Mesothelial cell of epicardium (in vitro differentiated cells): ENCODE data around the gene ATP23. TPM values are rescaled to one million over a fixed set of nuclear protein-coding genes. Genes with fewer than 3 reads are reported as not detected.

Source experiments
- DNase-seq, 2 experiments: peaks; one replicate each; pipeline ENCODE4 v3.0.0; 2021; ENCODE audit warnings: low spot score in 2 of 2; ENCODE audit not compliant: unreplicated experiment in 2 of 2
- H3K27ac Mint-ChIP-seq: 2 replicates; pipeline ENCODE4 v1.8.0; 2021; ENCODE audit warnings: mixed read lengths
- H3K27me3 Mint-ChIP-seq: 2 replicates; pipeline ENCODE4 v1.8.0; 2021; ENCODE audit warnings: low read depth, mixed read lengths
- H3K36me3 Mint-ChIP-seq: 2 replicates; pipeline ENCODE4 v1.8.0; 2021; ENCODE audit warnings: mixed read lengths
- H3K4me1 Mint-ChIP-seq: 2 replicates; pipeline ENCODE4 v1.8.0; 2021; ENCODE audit warnings: mixed read lengths
- H3K4me3 Mint-ChIP-seq: 2 replicates; pipeline ENCODE4 v1.8.0; 2021; ENCODE audit warnings: mild to moderate bottlenecking, moderate library complexity, mixed read lengths
- H3K9me3 Mint-ChIP-seq: 2 replicates; pipeline ENCODE4 v1.8.0; 2021; ENCODE audit warnings: mixed read lengths
- total RNA-seq: library from RNA; stranded (reverse); gene quantifications from 3 replicates; pipeline ENCODE4 v1.2.1, GENCODE V29; 2021
- TF ChIP-seq, protein P1 (sequence below): fragments of 200-600 bp; sonication (generic); IDR thresholded peaks from one replicate; pipeline ENCODE4 v1.5.0; 2021; ENCODE audit warnings: antibody characterized with exemption; ENCODE audit not compliant: unreplicated experiment

ATP23 gene
- total RNA-seq, 1 donor from 2014 or later = 5.5 TPM

DNA sequence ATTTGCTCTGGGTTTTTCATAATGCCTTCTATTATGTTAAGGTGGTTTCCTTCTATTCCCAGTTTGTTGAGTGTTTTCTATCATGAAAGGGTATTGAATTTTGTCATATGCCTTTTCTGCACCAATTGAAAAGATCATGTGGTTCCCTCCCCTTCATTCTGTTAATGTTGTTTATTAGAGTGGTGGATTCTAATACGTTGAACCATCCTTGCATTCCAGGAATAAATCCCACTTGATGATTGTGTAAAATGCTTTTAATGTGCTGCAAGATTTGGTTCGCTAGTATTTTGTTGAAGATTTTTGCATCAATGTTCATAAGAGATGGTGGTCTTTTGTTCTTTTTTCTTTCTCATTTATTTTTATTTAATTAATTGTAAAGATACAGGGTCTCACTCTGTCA lies 55.2 kb downstream of the ATP23 start:
- H3K9me3 Mint-ChIP-seq = peaks cover 41% of the 10 kb centered on the region
- TF ChIP-seq, protein P1, sequence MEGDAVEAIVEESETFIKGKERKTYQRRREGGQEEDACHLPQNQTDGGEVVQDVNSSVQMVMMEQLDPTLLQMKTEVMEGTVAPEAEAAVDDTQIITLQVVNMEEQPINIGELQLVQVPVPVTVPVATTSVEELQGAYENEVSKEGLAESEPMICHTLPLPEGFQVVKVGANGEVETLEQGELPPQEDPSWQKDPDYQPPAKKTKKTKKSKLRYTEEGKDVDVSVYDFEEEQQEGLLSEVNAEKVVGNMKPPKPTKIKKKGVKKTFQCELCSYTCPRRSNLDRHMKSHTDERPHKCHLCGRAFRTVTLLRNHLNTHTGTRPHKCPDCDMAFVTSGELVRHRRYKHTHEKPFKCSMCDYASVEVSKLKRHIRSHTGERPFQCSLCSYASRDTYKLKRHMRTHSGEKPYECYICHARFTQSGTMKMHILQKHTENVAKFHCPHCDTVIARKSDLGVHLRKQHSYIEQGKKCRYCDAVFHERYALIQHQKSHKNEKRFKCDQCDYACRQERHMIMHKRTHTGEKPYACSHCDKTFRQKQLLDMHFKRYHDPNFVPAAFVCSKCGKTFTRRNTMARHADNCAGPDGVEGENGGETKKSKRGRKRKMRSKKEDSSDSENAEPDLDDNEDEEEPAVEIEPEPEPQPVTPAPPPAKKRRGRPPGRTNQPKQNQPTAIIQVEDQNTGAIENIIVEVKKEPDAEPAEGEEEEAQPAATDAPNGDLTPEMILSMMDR = no peak

DNA sequence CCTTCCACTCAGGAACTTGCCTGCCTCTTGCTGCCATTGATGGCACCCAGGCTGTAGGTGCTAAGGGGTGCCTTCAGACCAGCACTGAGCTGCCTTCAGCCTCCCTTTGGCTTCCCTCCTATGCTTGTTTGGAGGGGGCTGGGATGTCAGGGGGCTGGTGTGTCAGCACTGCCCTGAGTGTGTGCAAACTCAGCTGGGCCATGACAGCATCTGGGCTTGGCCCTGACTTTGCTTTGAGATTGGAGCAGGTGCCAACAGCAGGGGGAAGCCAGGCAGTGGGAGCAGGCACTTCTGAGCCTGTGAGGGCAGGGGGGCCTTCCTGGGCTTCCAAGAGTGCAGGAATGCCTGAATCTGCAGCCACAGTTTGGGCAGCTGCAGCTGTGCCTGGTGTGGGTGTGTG lies 56.9 kb downstream of the ATP23 start:
- Mint-ChIP-seq H3K4me1 (no peaks in the 10 kb centered on the region), H3K27me3 (no peaks in the 10 kb centered on the region), H3K9me3 (peaks cover 52% of the 10 kb centered on the region), H3K27ac (no peak overlapping the region), H3K36me3 (no peaks in the 10 kb centered on the region), H3K4me3 (no peak overlapping the region)
- TF ChIP-seq, protein P1 = no peak
- DNase-seq = no peak

More for the DNA sequence above, 55.2 kb downstream of the ATP23 start:
- no peak for DNase-seq
- no peaks in the 10 kb centered on the region for H3K36me3 Mint-ChIP-seq
- H3K4me1 Mint-ChIP-seq = no peaks in the 10 kb centered on the region
- no peak overlapping the region for H3K4me3 Mint-ChIP-seq
- no peaks in the 10 kb centered on the region for H3K27me3 Mint-ChIP-seq
- no peak overlapping the region for H3K27ac Mint-ChIP-seq

DNA sequence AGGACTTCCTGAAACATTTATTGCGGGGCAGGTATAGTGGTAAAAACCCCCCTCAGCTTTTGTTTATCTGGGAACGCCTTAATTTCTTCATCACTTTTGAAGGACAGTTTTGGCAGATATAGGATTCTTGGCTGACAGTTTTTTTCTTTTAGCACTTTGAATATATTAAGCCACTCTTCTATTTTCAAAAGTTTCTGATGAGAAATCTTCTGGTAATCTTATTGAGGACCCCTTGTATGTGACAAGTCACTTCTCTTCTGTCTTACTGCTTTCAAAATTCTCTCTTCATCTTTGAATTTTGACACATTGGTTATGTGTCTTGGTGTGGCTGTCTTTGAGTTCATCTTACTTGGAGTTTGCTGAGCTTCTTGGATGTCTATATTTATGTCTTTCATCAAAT lies 59.1 kb downstream of the ATP23 start:
- no peaks in the 10 kb centered on the region for H3K27me3 Mint-ChIP-seq
- H3K4me3 Mint-ChIP-seq = no peak overlapping the region
- no peaks in the 10 kb centered on the region for H3K36me3 Mint-ChIP-seq
- TF ChIP-seq, protein P1 = no peak
- H3K27ac Mint-ChIP-seq = no peak overlapping the region
- H3K9me3 Mint-ChIP-seq = peaks cover 52% of the 10 kb centered on the region
- H3K4me1 Mint-ChIP-seq = no peaks in the 10 kb centered on the region
- DNase-seq = no peak

DNA sequence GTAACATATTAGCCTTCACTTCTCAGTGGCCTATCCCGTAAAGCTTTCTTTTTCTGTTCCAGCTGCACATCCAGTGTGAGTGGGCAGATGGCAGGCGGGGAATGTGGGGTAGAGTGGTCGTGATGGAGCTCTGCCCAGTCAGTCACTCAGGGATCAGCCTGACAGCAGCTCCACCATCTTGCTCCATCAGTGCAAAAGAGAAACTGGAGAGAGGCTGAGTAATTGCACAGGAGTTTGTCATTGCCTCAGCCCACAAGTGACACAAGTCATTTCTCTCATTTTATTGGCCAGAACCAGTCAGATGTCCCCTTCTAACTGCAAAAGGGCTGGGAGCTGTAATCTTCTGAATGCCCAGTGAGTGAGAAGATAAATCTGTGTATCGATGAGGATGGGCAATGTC lies 66.5 kb downstream of the ATP23 start:
- H3K36me3 Mint-ChIP-seq = no peaks in the 10 kb centered on the region
- H3K27ac Mint-ChIP-seq = no peak overlapping the region
- TF ChIP-seq, protein P1 = no peak
- H3K4me3 Mint-ChIP-seq = no peak overlapping the region
- no peak for DNase-seq
- no peaks in the 10 kb centered on the region for H3K4me1 Mint-ChIP-seq
- H3K9me3 Mint-ChIP-seq = peaks cover under 1% of the 10 kb centered on the region
- peaks cover 5% of the 10 kb centered on the region for H3K27me3 Mint-ChIP-seq

DNA sequence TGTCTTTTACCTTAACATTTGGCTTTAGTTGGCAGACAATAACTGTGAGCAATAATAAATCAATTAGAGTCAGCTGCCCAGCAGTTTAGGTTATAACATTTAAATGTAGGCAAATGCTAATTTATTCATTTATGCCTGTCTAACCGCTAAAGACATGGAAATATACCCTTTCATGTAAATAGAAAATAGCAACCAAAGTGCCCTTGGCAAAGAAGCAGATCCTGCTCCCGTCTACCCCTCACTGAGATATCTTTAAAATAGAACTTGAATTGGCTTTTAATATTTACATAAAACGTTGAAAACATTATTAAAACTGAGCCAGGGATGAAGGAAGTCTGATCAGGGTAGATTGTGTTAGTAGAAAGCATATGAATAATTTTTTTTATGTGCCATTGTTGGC lies 67.3 kb downstream of the ATP23 start:
- H3K9me3 Mint-ChIP-seq = no peaks in the 10 kb centered on the region
- no peak overlapping the region for H3K27ac Mint-ChIP-seq
- TF ChIP-seq, protein P1 = no peak
- no peak overlapping the region for H3K4me3 Mint-ChIP-seq
- no peaks in the 10 kb centered on the region for H3K36me3 Mint-ChIP-seq
- H3K27me3 Mint-ChIP-seq = peaks cover 6% of the 10 kb centered on the region
- DNase-seq = no peak
- H3K4me1 Mint-ChIP-seq = no peaks in the 10 kb centered on the region

Other genes starting within 250 kb of the ATP23 start
- gene OS9, start 247.4 kb upstream of the ATP23 start, total RNA-seq = 160 to 167 TPM (median 166 TPM) in 3 replicates
- gene AGAP2, start 202.8 kb upstream of the ATP23 start, total RNA-seq = 2.0 to 2.8 TPM (median 2.2 TPM) in 3 replicates
- gene TSPAN31, start 196.5 kb upstream of the ATP23 start, total RNA-seq = 33.2 to 35.2 TPM (median 34.6 TPM) in 3 replicates
- 171 to 177 TPM (median 175 TPM) in 3 replicates for gene CDK4, start 189.3 kb upstream of the ATP23 start, total RNA-seq
- gene MARCHF9, start 186.5 kb upstream of the ATP23 start, total RNA-seq = 11.0 to 13.2 TPM (median 12.7 TPM) in 3 replicates
- gene CYP27B1, start 174.5 kb upstream of the ATP23 start, total RNA-seq = 3.3 to 4.7 TPM (median 4.0 TPM) in 3 replicates
- gene METTL1, start 169.5 kb upstream of the ATP23 start, total RNA-seq = 31.3 to 32.3 TPM (median 32.1 TPM) in 3 replicates
- 8.7 to 10.5 TPM (median 10.5 TPM) in 3 replicates for gene EEF1AKMT3, start 169.0 kb upstream of the ATP23 start, total RNA-seq
- 23.4 to 31.6 TPM (median 26.2 TPM) in 3 replicates for gene TSFM, start 158.8 kb upstream of the ATP23 start, total RNA-seq
- 4.0 to 5.3 TPM (median 4.7 TPM) in 3 replicates for gene AVIL, start 122.8 kb upstream of the ATP23 start, total RNA-seq
- 210 to 218 TPM (median 216 TPM) in 3 replicates for gene CTDSP2, start 94.8 kb upstream of the ATP23 start, total RNA-seq